Uterus (tissue), 4 donors: Measurements from ENCODE around the gene UPB1. TPM values are rescaled to one million over a fixed set of nuclear protein-coding genes. Genes with fewer than 3 reads are reported as not detected.

Experiments
- DNase-seq, 2 donors: peaks; one replicate each; pipeline ENCODE4 v3.0.0-alpha.2; 2019 to 2020
- H3K27ac ChIP-seq, 2 donors: fragments of 200-600 bp; sonication (generic); 1 replicate in 1 of 2; 2 replicates in 1 of 2; pipeline ENCODE4 v1.5.1; 2016 to 2018
- H3K27me3 ChIP-seq, 2 donors: fragments of 200-600 bp; sonication (generic); one replicate each; pipeline ENCODE4 v1.5.1; 2018 to 2019; ENCODE audit warnings: control low read depth in 1 of 2
- H3K36me3 ChIP-seq, 2 donors: fragments of 200-600 bp; sonication (generic); one replicate each; pipeline ENCODE4 v1.5.1; 2019; ENCODE audit warnings: control low read depth in 1 of 2
- H3K4me1 ChIP-seq, 2 donors: fragments of 200-600 bp; sonication (generic); one replicate each; pipeline ENCODE4 v1.5.1; 2018 to 2019; ENCODE audit warnings: control low read depth in 1 of 2
- H3K4me3 ChIP-seq, 2 donors: fragments of 200-600 bp; sonication (generic); 1 replicate in 1 of 2; 2 replicates in 1 of 2; pipeline ENCODE4 v1.5.1; 2018 to 2019; ENCODE audit warnings: mild to moderate bottlenecking in 1 of 2
- H3K9me3 ChIP-seq, 2 donors: fragments of 200-600 bp; sonication (generic); one replicate each; pipeline ENCODE4 v1.5.1; 2019; ENCODE audit warnings: control low read depth in 1 of 2
- POLR2A ChIP-seq, 2 donors: fragments of 450-650 bp; IDR thresholded peaks; one replicate each; pipeline ENCODE4 v1.6.1; 2016; ENCODE audit warnings: antibody characterized with exemption in 2 of 2, mild to moderate bottlenecking in 1 of 2, moderate library complexity in 1 of 2
- intact Hi-C: fragments of 100-400 bp; cut with DNase I; formaldehyde crosslinking; loops from one replicate; pipeline ENCODE4 v1.15.1; 2023; ENCODE audit warnings: low total_unique reads
- total RNA-seq, 4 donors: library from RNA; depleted of rRNA in 3 of 4; stranded (reverse); fragments of >200 nt in 3 of 4; gene quantifications; one replicate each; pipeline versions ENCODE4 v1.1.0 to v1.2.4, GENCODE V29; 2014 to 2023
- TF ChIP-seq, protein P1 (sequence below), 4 experiments: fragments of 200-600 bp in 2 of 4; fragments of 450-650 bp in 2 of 4; sonication (generic) in 2 of 4; IDR thresholded peaks; one replicate each; pipeline ENCODE4 v1.5.1; 2016 to 2019; ENCODE audit warnings: antibody characterized with exemption in 4 of 4, mild to moderate bottlenecking in 2 of 4, moderate library complexity in 1 of 4
- donor health status: DM: yes; HTN: yes; CAD: no.

The UPB1 gene
- total RNA-seq, 4 donors from 2014 or later = 0.83 to 2.7 TPM; not detected in 2

DNA sequence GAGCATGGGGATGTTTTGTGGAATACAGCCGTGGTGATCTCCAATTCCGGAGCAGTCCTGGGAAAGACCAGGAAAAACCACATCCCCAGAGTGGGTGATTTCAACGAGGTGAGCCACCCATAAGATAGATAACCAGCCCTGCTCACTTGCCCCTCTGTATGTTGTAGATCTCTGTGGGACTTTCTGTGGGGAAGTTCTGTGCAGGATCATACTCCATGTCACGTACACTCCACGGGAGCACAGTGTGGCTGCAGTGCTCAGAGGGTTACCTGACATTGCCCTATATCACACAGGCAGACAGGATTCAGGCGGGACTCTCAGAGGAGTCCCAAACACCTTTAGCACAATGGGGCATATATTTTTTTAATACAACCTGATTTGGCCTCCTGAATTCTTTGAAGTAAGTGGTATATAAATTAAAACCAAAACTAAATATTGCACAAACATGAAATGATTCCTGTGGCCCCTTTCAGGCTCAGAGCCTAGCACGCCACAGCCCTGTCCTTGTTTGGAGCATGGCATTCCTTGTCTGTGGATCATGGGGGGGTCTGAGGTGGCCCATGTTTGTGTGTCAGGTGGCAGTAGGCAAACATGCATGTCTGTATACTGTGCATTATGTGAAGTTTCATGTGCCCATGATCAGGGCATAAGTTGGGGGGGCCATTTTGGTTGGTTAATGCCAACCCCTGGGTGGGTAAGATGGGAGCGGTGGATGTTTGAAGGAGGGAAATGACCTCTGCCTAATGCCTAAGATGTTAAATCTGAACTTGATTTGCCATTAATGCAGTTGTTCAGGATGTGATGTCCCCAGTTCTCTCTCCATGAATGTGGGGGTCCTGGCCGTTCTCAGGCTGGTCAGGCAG, 18.5 kb downstream of the UPB1 start:
- H3K36me3 ChIP-seq = no peaks in the 10 kb centered on the region
- intact Hi-C loops = no loop called here
- no peaks in the 10 kb centered on the region for H3K4me1 ChIP-seq
- no peaks in the 10 kb centered on the region for H3K9me3 ChIP-seq
- no peak for DNase-seq
- no peak overlapping the region for H3K27ac ChIP-seq
- H3K27me3 ChIP-seq = no peaks in the 10 kb centered on the region
- TF ChIP-seq POLR2A (IDR thresholded peaks at IDR 0.05) = no peak
- TF ChIP-seq, protein P1, sequence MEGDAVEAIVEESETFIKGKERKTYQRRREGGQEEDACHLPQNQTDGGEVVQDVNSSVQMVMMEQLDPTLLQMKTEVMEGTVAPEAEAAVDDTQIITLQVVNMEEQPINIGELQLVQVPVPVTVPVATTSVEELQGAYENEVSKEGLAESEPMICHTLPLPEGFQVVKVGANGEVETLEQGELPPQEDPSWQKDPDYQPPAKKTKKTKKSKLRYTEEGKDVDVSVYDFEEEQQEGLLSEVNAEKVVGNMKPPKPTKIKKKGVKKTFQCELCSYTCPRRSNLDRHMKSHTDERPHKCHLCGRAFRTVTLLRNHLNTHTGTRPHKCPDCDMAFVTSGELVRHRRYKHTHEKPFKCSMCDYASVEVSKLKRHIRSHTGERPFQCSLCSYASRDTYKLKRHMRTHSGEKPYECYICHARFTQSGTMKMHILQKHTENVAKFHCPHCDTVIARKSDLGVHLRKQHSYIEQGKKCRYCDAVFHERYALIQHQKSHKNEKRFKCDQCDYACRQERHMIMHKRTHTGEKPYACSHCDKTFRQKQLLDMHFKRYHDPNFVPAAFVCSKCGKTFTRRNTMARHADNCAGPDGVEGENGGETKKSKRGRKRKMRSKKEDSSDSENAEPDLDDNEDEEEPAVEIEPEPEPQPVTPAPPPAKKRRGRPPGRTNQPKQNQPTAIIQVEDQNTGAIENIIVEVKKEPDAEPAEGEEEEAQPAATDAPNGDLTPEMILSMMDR (IDR thresholded peaks at IDR 0.05) = no peak
- H3K4me3 ChIP-seq = no peak overlapping the region

DNA sequence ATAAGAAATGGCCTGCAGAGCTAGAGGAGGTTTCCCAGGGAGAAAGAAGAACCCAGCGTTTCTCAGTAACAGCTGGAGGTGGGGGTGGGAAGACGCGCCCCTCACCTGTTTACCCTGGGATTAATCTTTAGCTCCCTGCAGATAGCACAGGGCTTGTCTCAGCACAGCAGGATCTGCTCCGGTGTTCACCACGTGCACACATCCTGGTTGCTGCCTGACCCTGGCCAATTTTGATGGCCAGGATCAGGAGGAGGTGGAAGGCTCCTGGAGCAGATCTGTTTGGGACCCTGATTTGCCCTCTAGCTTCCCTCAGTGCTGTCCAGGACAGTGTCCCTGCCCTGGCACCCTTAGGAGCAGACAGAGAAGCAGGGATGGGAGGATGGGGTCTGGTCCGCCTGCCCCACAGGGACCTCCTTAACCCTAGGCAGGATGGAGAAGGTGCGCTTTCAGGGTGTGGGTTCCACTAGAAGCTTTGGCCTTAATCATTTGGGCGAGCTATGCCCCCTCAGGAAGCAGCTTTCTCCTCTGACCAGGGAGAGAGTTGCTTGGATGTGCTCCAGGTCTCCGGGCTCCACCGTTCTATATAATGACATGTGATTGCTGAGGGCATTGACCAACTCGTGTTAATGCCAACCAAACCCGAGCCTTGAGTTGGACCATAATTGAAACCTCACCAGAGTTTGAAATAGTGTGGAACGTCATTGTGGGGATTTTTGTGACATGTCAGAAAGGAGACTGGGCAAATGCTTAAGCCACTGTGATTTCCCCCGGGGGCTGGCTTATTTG, 19.3 kb downstream of the UPB1 start:
- H3K36me3 ChIP-seq = no peaks in the 10 kb centered on the region
- no peaks in the 10 kb centered on the region for H3K4me1 ChIP-seq
- H3K4me3 ChIP-seq = no peak overlapping the region
- TF ChIP-seq POLR2A (IDR thresholded peaks at IDR 0.05) = no peak
- TF ChIP-seq, protein P1 (IDR thresholded peaks at IDR 0.05) = no peak
- no peaks in the 10 kb centered on the region for H3K27me3 ChIP-seq
- no peaks in the 10 kb centered on the region for H3K9me3 ChIP-seq
- no peak for DNase-seq
- intact Hi-C loops = no loop called here
- H3K27ac ChIP-seq = no peak overlapping the region

- intact Hi-C loops = no loop called here
Observed at GRCh38 chr22:24515027-24515338, 19.9 kb downstream of the UPB1 start.

DNA sequence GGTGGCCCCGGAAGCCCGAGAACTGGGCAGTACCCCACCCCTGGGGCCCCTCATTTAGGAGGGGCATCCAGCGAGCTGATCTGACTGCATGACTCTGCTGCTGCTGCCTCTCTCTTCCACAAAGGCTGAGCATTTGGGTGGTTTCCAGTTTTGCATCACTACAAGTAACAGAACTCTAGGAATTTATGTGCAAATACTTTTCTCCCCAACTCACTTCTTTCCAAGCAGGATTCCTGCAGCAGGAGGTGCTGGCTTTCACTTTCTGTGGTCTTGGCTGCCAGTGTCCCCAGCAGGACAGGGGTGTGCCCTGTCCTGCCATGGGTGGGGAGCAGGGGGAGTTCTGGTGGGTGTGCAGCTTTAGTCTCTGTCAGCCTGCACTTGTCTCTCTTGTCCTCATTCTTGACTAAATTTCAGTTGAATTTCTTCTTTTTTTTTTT, 21.2 kb downstream of the UPB1 start:
- H3K4me3 ChIP-seq = no peak overlapping the region
- no peak for DNase-seq
- H3K36me3 ChIP-seq = no peaks in the 10 kb centered on the region
- H3K9me3 ChIP-seq = no peaks in the 10 kb centered on the region
- H3K4me1 ChIP-seq = no peaks in the 10 kb centered on the region
- H3K27ac ChIP-seq = no peak overlapping the region
- intact Hi-C loops = no loop called here
- H3K27me3 ChIP-seq = no peaks in the 10 kb centered on the region
- TF ChIP-seq, protein P1 (IDR thresholded peaks at IDR 0.05) = no peak

More at GRCh38 chr22:24515027-24515338, 19.9 kb downstream of the UPB1 start:
- H3K27me3 ChIP-seq = no peaks in the 10 kb centered on the region
- TF ChIP-seq, protein P1 (IDR thresholded peaks at IDR 0.05) = no peak
- no peak for TF ChIP-seq POLR2A (IDR thresholded peaks at IDR 0.05)
- H3K36me3 ChIP-seq = no peaks in the 10 kb centered on the region
- no peaks in the 10 kb centered on the region for H3K4me1 ChIP-seq
- H3K27ac ChIP-seq = no peak overlapping the region
- no peaks in the 10 kb centered on the region for H3K9me3 ChIP-seq
- no peak for DNase-seq
- H3K4me3 ChIP-seq = no peak overlapping the region

GRCh38 chr22:24517446-24517845, 22.3 kb downstream of the UPB1 start:
- Histone ChIP-seq H3K27me3 (no peaks in the 10 kb centered on the region), H3K27ac (no peak overlapping the region), H3K36me3 (no peaks in the 10 kb centered on the region), H3K4me1 (no peaks in the 10 kb centered on the region), H3K9me3 (no peaks in the 10 kb centered on the region), H3K4me3 (no peak overlapping the region)
- intact Hi-C loops = no loop called here
- TF ChIP-seq, protein P1 (IDR thresholded peaks at IDR 0.05) = no peak
- TF ChIP-seq POLR2A (IDR thresholded peaks at IDR 0.05) = no peak
- no peak for DNase-seq
